SU-DHL-6 (cell line): Measurements from ENCODE around the gene NTRK3.

Source experiments
- EZH2phosphoT487 ChIP-seq: fragments of 200-600 bp; sonication (generic), shearing (Covaris generic); conservative IDR thresholded peaks from 2 replicates; pipeline ENCODE4 v1.6.1; 2018; ENCODE audit warnings: mild to moderate bottlenecking, antibody characterized with exemption, low read length, moderate library complexity, mixed read lengths
- TF ChIP-seq, protein P1 (sequence below): fragments of 200-600 bp; sonication (generic); IDR thresholded peaks from one replicate; pipeline ENCODE4 v1.5.1; 2017; ENCODE audit warnings: antibody characterized with exemption, mild to moderate bottlenecking, low read length, moderate library complexity; ENCODE audit not compliant: insufficient read depth, poor library complexity, severe bottlenecking

GRCh38 chr15:88073391-88073691, 183.2 kb downstream of the NTRK3 start:
- no peak for TF ChIP-seq EZH2phosphoT487
- TF ChIP-seq, protein P1, sequence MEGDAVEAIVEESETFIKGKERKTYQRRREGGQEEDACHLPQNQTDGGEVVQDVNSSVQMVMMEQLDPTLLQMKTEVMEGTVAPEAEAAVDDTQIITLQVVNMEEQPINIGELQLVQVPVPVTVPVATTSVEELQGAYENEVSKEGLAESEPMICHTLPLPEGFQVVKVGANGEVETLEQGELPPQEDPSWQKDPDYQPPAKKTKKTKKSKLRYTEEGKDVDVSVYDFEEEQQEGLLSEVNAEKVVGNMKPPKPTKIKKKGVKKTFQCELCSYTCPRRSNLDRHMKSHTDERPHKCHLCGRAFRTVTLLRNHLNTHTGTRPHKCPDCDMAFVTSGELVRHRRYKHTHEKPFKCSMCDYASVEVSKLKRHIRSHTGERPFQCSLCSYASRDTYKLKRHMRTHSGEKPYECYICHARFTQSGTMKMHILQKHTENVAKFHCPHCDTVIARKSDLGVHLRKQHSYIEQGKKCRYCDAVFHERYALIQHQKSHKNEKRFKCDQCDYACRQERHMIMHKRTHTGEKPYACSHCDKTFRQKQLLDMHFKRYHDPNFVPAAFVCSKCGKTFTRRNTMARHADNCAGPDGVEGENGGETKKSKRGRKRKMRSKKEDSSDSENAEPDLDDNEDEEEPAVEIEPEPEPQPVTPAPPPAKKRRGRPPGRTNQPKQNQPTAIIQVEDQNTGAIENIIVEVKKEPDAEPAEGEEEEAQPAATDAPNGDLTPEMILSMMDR = no peak
